HG02885 (cell line): ENCODE data around the gene NOXA1.
"Not testable (repeated sequence)": the region's sequence is repeated elsewhere in the genome, so short reads cannot be mapped to it uniquely, and the experiment has no call there.

Source experiments
- ATAC-seq: cut with Tn5 transposase; IDR thresholded peaks from one replicate; pipeline ENCODE4 v1.9.1; 2021; ENCODE audit warnings: mild to moderate bottlenecking; ENCODE audit not compliant: unreplicated experiment, poor library complexity

NOXA1 gene

DNA sequence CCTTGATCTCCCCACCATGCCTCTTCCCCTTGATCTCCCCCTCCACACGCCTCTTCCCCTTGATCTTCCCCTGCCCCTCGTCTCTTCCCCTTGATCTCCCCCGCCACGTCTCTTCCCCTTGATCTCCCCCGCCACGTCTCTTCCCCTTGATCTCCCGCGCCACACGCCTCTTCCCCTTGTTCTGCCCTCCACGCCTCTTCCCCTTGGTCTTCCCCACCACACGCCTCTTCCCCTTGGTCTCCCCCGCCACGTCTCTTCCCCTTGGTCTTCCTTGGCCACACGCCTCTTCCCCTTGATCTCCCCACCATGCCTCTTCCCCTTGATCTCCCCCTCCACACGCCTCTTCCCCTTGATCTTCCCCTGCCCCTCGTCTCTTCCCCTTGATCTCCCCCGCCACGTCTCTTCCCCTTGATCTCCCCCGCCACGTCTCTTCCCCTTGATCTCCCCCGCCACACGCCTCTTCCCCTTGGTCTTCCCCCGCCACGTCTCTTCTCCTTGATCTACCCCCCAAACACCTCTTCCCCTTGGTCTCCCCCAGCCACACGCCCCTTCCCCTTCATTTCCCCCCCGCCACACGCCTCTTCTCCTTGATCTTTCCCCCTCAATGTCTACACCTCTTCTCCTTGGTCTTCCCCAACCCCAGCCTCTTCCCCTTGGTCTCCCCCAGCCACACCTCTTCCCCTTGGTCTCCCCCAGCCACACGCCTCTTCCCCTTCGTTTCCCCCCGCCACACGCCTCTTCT is 28.2 kb downstream of the NOXA1 start:
- not testable (repeated sequence) for ATAC-seq

DNA sequence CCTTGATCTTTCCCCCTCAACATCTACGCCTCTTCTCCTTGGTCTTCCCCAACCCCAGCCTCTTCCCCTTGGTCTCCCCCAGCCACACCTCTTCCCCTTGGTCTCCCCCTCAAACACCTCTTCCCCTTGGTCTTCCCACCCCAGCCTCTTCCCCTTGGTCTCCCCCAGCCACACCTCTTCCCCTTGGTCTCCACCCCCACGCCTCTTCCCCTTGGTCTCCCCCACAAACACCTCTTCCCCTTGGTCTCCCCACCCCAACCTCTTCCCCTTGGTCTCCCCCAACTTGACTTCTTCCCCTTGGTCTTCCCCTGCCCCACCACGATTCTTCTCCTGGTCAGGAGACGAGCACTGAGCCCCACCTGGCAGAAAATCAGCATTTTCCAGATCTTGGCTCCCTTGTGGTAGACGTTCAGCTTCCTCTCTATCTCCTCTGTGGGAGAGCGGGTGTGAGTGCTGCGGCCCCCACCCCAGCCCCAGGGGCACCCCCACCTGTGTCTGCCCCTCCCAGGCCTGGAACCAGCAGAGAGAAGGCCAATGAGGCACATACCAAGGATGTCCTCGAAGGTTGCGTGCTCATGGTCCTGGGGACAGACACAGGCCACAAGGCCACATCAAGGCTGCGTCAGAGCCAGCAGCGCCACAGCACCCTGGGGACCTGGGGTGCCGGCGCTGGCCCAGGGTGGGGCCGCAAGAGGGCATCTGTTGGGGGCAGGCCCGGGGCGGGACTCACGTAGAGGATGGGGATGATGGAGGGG is 29.0 kb downstream of the NOXA1 start:
- no peak for ATAC-seq

DNA sequence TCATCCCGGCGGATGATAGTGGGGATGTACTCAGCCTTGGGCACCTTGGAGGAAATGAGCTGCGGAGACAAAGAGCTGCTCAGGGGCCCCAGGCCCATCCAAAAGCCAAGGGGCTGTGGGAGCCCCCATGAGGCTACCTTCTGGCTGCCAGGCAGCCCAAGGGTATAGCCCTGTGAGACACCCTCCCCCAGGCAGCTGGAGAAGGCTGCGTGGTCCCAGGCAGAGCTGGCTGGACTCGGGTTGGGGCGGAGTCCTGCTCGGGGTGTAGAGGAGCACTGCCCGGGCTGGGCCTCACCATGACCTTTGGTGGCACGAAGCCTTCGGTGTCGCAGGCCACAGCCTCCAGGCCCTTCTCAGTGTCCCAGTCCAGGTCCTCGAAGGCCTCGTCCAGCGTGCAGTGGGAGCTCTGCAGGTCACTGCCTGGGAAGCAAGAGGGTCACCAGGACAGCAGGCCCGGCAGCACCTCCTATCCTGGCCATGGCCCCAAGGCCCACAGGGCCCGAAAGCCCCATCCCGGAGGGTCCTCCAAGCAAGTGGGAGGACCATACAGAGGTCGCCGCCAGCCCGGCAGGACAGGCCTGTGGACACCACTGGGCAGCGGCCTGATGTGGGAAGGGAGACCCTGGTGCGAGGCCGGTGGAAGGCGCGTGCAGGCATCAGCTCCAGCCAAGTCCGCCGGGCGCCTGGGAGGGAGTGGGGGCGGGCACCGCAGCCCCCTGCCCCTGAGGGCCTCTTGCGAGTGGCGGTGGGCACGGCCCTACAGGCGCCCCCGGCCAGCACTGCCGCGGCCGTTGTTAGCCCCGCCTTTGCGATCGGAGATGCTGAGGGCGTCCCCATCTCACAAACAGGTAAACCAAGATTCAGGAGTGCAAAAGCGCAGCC is 29.8 kb downstream of the NOXA1 start:
- no peak for ATAC-seq

DNA sequence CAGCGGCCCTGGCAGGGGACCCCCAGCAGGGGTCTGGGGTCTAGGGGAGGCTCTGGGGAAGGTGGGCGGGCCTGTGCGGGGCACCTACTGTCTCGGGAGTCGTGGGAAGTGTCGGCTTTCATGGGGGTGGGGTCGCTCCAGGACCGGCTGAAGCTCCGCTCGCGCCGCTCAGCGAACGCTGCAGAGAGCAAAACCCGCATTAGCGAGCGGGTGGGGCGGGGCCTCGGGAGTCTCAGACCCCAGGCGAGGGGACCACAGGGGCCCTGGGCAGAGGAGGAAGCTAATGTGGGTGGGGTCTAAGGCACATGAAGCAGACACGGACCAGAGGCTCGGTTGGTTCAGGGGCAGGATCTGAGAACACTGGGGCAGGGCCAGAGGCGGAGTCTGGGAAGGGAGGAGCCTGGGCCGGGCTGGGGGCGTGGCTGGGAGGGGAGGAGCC is 30.5 kb downstream of the NOXA1 start:
- ATAC-seq, result peak; percentile 57

DNA sequence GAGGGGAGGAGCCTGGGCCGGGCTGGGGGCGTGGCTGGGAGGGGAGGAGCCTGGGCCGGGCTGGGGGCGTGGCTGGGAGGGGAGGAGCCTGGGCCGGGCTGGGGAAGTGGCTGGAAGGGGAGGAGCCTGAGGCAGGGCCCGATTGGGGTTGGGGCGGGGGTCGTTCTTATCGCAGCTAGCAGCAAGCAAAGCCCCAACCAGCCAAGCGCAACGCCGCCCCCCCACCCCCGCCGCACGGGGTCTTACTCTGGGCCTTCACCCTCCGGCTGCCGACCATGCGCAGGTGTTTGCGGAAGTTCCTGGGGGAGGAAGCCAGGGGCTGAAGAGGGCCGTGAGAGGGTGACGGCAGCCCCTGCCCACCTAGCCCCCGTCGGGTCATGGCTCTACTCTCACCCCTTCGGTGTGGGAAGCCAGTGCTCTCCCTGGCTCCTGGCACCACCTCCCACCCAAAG is 31.0 kb downstream of the NOXA1 start:
- ATAC-seq, result no peak

DNA sequence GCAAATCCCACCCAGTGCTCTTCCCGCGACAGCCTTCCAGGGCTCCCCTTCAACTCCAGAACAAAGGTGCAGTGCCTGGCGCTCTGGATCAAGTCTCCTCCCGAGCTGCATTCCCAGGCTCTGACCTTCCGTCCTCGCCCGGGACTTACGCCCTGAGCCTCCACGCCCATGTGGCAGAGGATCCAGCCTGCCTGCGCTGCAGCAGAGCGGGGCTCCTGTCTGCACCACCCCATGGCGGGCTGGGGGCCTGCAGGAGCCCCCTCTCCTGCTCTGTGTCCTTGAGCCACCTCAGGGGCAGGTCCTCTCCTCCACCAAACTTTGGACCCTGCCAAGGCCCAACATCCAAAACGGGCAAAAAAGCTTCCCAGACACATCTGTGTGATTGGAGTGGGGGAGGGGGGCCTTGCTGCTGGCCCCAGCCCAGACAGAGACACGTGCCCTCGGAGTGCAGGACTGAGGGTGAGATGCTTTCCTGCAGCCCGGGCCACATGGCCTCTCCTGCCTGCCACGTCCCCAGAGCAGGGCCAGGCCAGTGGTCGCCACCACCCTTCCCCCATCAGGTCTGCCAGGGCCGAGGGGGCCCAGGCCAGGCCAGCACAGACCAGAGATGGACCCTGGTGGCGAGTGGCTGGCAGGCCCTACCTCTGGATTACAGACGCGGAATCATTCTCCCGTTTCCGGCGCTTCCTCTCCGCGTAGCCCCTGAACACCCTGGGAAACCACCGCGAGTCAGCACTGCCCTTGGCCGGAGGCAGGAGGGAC is 31.6 kb downstream of the NOXA1 start:
- ATAC-seq, result no peak

DNA sequence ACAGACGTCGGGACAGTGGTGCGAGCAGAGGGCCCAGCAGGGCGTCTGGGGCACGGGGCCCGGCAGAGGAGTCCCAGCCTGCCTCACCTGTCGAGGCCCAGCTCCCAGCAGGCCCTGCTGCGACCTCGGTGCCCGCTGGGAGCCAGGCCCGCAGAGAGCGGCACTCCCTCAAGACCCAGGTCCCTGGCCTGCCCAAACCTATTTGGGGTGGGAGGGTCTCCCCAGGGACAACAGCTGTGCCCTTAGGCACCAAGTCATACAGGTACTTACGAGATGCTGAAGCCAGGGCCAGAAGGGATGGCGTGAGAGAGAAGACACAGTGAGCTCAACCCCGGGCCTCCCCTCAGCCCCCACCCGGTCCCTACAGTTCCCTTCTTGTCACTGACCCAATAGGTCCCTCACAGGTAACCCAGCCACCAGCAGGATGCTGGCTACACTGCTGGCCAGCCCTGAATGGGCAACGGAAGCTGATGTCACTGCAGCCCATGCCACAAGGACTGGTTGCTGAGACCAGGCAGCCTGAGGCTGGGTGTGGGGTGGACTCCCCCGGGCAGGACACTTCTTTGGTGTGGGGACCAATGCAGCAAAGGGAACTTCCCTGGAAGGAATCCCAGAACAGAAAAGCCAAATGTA is 32.3 kb downstream of the NOXA1 start:
- ATAC-seq, result no peak

DNA sequence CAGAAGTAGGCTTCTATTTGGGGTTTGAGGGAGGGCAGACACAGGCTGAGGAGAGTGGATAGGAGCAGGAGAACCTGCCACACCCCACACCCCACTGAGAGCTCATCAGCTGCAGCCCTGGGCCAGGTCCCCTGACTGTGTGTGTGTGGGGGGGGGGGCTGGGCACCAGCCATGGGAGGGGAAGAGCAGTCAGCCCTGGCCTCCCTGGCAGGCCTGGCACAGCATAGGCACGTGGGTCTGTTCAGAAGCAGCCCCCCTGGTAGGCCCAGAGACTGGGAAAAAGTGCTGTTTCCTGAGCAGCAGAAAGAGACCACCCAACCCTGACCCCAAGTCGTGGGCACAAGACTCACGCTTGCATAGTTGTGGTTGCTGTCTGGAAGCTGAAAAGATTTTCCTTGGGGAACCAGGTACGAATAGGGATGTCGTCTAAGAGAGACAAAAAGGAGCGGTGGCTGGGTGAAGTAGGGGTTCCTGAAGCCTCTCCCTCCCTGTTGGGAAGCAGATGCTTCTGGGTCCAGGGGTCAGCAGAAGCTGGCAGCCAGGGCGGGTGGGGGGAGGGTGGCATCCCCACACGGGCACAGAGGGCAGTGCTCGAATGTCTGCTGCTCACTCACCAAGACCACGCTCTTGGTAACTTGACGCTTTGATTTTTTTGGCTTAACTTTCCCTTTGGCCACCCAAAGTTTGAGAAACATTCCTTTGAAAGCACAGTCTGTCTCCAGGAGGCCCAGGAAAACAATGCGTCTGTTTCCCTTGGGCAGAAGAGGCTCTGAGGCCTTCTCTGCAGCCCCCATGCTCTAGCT is 33.1 kb downstream of the NOXA1 start:
- ATAC-seq, result no peak

DNA sequence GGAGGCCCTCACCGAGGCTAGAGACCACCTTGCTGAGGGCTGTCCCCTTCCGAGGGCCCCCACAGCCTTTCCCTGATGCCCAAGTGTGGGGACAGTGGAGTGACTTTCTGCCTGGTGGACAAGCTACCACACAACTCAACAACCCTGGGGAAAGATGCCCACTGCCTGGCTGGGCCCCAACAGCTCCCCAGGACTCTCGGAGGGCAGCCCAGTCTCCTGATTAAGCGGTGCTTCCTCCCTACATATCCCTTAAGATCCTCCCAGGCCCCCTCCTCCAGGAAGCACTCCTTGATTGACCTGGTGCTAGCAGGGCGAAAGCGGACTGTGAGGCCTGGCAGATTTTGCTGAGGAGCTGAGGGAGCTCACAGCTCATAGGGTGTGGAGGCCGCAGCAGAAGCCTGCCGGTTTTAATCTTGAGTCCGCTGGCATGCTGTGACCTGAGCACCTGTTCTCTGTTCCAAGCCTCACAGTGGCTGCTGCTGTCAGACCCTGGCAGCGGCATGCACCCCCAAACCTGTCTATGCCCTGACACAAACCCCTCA is 33.7 kb downstream of the NOXA1 start:
- ATAC-seq, result no peak

DNA sequence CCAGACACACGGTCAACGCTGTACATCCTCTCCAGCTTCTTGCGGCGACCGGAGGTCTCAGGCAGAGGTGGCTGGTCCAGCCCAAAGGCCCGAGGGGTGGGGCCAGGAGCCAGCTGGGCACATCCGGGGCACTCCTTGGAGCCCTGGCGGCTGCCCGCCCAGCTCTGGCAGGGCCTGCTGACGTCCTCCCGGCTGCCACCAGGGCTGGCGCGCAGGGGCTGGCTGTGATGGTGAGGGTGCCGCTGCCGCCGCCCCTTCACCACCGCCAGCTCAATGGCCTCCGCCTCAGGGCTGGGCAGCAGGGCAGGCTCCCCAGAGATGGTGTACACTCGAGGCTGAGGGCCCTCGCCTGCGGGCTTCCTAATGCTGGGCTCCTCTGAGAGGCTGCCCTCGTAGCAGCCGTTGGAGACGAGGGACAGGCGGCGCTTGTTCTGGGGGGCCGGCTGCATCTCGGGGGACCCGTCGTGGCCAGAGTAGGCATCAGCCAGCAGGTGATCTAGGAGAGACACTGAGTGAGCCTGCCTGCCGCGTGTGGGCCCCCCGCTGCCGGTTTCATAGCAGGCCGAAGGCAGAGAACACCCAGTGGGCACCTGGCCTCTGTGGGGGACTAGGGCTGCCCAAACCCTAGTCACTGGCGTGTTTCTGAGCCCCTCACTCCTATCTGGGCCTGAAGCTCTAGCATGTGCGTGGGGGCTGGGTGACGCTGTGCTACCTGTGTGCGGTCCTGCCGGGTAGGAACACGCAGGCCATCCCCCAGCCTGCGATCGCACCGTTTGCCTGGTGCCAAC is 34.4 kb downstream of the NOXA1 start:
- no peak for ATAC-seq

DNA sequence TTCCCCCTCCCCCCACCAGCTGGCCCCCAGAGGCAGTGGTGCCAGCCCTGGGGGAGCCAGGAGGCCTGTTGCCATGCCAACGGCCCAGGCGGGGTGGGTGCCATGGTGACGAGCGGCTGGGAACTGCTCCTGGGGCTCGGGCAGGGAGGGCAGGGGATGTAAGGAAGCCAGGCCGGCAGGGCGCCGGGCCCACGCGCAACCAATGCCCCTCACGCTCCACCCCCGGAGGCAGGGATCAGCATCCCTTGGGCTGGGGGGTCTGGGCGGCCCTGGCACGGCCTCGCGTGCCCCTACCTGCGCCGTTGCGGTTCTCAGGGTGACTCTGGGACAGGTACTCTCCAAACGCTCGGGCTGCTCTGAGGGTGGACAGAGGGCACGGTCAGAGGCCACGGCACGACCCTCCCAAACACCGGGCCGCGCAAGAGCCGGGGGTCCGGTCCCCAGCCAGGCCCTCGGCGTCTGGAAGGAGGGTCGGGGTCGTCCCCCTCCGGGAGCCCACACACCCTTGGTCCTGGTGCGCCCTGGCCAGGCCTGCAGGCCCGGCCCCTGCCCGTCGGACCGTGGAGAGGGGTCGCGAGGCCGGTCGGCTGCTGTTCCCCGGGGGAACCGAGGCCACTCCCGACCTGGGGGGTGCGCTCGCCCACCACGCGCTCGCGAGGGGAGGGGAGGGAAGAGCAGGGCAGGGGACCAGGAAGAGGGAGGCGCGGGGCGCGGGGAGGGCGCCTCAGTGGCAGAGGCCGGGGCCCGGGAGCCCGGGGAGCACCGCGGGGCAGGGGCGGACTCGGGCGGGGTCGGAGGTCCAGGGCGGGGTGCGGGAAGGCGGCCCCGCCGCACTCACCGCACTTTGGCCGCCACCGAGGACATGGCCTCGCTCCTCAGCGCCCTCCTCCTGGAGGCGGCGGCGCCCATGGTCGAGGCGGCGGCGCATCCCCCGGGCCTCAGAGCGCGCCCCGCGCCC is 35.3 kb downstream of the NOXA1 start:
- ATAC-seq, result peak; percentile 5

DNA sequence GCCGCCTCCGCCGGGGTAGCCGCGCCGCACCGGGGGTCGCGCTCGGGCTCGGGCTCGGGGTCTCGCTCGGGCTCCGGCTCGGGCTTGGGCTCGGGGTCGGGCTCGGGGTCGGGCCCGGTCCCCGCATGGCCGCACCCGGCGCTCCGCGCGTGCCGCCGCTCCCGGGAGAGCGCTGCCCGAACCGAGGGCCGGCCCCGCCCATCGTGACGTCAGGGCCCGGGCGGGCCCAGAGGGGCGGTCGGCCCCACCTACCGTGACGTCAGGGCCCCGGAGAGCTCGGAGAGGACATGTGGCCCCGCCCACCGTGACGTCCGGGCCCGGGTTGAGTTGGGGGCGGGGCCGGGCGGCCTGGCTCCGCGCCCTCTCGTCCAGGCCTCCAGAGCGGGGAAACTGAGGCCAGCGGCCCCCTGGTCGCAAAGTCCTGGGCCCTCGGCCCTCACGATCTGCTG is 36.0 kb downstream of the NOXA1 start, which contains the start of gene NSMF:
NSMF (minus strand) TSS at position 183 of the 449 bp plus-strand sequence. CDS start 232 bp downstream, outside the sequence.
- peak; percentile 85 for ATAC-seq

DNA sequence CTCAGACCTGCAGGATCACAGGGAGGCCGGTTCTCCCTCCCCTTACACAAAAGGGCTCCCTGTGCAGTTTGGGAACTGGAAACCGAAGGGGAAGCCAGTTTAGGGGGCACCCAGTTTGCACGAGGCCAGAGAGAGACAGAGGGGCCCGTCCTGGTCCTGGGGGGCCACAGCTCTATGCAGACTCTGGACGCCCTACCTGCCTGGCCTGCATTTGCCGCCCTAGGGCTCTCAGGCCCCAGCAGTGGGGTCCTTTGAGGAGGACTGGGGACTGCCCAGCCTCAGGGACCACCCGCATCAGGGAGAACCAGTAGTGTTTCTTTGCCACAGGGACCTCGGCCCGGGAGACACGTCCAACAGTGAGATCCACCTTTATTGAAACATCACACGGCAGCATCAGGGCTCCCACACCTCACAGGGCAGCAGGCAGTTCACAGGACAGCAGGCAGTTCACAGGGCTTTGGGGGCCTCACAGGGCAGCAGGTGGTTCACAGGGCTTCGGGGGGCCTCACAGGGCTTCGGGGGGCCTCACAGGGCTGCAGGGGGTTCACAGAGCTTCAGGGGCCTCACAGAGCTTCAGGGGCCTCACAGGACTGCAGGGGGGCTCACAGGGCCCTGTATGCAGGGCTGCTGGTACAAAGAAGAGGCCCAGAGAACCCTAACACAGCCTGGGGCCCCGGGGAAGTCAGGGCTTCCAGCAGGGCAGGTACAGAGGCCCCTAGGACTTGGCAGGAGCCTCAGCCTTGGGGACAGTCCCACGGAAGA is 36.6 kb downstream of the NOXA1 start:
- ATAC-seq, result no peak

DNA sequence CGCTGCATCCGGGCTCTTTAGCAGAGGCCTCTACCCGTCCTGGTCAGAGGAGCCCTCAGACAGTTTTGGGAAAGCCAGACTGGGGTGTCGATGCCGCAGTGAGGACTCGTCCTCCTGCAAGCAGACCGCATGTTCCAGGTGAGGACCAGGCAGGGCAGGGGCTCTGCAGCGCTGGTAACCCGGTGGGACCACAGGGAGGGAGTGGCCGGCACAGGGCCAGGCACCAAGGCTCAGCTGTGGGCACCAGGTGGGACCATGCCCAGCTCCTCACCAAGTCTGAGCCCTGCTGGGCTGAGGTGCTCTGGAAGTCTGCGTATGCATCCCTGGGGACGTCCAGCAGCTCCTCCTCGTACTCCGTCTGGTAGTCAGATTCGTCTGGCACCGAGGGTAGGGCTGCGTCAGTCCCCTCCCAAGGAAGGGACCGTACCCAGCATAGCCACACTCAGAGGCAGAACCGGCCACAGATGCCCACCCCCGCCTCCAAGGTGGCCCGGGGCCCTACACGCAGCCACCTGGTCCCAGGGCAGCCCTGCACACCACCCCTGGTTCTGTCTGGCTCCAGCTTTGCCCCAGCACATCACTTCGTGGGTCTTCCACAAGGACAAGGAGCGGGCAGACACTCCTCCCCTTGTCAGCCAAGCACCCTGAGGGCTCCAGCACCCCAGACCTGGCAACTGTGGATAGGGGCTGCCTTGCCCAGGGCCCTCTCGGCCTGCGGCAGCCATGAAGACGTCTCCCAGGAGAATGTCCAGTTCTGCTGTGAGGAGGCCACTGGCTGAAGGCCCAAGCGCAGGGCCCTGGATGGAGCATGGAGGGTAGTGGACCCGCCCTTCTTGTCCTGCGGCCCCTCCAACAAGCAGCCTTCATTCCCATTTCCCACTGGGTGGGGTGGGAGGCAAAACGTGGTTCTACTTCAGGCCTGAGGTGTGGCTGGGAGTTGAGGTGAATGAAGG is 37.4 kb downstream of the NOXA1 start:
- ATAC-seq, result no peak

DNA sequence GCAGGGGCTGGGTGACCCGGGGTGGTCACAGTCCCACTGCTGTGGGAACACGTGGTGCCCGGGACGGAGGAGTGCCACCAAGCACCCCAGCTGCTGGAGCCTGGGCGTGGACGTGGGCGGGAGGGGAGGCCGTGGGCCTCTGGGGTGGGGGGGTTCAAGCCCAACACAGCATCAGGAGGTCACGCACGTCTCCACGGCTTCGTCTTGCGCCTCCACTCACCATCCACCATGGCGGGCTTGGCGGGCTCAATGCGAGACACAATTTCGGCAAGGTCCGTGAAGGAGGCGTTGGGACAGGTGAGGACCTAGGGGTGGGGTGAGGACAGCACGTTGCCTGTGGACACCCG is 38.1 kb downstream of the NOXA1 start:
- no peak for ATAC-seq
